Renal pelvis (tissue), 4 donors: ENCODE results near the gene MYO1D. TPM values are rescaled to one million over a fixed set of nuclear protein-coding genes. Genes with fewer than 3 reads are reported as not detected.

ENCODE experiments used
- DNase-seq: peaks from one replicate; pipeline ENCODE4 v3.0.0-alpha.2; 2013
- polyA plus RNA-seq, 3 donors: library from polyadenylated mRNA; unstranded; fragments of 120-200 nt; gene quantifications; one replicate each; pipeline ENCODE4 v1.2.1, GENCODE V29; 2013; ENCODE audit not compliant: insufficient read length in 3 of 3

MYO1D gene
- polyA plus RNA-seq, 3 donors, result 26.1 to 30.1 (median 27.8) TPM

DNA sequence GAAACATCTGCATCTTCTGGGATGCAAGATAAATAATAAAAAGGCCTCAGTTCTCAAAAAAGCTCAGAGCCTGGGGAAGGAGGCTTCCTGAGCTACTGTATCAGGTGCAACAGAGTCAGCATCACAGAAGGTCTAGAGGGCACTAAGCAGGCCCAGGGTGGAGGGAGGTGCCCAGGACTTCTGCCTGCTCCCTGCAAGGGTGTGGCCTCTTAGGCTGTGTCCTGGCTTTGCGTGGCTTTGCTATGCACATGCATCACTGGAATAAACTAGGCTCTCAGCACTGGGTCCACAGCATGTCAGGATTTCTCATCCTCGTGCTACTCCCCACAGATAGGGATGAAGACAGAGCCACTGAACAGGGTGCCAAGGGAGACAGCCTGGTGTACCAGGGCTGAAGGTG, 364.6 kb downstream of the MYO1D start:
- DNase-seq, result no peak

DNA sequence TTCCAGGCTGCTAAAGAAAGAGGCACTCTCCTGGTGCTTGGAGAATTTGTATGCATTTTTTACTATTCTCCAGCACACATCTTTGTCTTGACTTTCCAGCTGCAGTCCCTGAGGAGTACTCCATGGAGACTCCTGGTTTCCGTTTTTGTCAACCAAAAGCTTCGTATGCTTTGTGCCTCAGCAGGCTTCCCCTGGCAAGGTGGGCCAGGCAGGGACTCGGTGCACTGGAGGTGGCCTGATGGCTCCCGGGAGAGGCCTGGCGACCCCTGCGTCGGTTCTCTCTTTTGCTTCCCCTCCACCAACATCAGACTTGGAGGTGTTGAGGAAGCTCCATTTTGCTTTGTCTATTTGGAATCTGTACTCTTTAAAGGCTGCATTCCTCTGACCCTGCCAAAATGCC, 366.5 kb downstream of the MYO1D start:
- DNase-seq, result no peak

DNA sequence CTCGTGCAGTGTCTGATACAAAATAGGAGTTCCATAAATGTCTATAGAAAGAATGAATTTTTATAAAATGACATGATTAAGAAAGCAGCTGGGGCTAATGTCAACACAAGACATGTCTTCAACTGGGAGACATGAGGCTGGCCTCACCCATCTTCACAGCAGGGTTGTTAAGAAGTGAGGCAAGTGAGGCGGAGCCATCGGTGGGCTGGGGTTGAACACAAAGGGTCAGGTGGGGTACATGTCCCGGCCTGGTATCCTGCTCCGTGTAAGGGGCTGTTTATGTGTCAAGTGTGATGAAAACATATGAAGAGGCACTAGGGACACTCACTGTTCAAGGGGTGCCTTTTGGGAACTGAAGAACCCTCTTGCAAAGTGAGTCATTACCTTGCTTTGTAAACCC, 368.0 kb downstream of the MYO1D start:
- no peak for DNase-seq

DNA sequence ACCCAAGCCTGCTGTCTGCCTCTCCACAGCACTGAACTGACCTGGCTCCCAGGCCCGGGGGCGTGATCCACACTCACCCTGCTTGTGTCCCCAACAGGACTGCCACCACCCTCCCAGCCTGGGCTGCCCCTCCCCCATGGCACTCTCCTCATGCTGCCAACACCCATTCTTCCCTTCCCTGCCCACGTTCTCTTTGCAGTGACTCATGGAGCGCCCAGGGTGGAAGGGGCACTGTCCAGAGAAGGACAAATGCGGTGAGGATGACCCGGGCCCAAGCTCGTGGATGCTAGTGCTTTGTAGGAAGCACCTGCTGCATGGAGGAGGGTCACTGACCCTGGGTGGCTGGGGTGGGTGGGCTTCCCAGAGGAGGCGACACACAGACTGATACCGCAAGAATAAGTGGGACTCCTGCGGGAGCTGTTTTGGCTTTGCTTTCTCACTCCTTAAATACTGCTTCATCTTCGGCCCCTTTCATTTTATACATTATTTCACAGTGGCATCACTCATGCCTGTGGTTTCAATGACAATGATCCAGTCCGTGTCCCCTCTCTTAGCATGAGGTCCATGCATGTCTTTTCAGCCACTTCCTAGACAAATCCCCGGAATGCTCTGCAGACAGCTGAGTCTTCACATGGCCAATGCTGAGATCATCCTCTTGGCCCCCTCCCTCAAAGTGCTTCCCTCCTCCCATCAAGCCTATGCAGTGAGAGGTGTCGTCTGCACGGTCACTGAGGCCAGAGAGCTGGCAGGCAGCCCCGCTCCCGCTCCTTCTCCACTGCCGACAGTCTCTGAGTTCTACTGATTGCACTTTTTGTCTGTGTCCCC, 372.5 kb downstream of the MYO1D start:
- DNase-seq, result no peak

DNA sequence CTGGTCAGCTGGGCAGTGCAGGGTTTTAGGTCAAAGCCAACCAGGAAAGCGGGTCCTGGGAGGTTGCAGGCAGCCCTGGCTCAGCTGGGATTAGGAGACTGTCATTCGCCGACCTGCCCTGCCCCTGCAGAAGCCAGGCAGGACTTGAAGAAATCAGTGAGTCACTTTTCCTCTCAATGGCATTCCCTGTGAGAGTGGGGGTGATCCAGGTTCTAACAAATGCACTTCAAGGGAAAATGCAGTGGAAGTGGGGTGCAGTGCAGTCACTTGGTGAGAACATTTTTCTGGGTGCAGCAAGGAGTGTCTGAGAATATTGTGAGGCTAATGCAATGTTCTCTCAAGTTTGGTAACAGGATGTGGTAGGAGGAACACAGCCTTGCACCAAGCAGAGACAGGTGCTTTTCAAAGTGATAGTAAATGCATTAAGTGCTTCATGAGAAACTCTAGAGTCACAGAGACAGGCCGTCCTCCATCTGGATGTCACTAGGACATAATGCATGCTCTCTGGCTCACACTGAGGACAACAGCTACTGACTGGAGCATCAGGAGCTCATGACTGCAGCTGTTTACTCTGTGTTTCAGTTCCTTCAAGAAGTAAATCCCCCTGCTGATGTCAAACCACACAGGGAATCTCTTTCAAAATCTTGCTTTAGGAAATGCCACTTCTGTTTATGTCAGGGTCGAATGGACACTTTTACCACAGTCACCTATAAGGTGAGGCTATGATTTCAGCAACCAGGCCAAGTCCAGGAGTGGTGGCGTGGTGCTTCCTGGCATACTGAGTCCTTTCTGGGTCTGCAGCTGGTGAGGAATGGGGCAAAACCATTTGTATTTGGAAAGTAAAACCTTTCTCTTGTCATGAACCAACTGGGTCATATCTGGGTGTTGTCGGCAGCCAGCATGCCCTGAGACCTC, 373.4 kb downstream of the MYO1D start:
- DNase-seq, result no peak

DNA sequence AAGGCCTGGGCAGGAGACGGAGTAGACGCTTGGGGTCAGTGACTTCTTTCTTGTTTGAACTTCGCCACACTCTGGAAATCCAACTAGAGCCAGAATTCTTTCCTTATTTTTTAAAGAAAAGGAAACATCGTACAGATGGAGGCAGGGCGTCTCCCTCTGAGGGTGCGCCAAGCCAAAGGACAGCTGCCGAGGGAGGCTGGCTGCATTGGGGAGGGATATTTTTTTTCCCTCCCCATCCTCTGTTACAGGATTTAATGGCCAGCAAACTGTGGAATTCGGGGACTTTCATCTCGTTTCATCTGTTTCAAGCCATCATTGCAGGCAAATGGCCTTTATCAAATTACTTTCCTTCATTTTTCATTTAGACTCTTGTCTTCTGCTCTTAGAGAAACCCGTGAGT, 374.2 kb downstream of the MYO1D start:
- no peak for DNase-seq

DNA sequence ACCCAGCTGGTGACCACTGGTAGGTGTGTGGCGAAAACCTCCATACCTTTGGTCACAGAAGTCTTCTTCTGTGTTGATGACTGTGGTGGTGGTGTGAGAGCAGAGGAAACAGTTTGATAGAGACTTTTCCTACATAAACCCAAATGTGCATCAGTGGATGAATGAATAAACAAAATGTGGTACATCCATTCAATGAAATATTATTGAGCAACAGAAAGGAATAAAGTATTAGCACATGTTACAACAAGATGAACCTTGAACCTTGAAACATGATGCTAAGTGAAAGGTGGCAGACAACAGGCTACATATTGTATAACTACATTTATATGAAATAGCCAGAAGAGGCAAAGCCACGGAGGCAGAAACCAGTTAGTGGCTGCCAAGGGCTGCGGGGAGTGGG, 374.9 kb downstream of the MYO1D start:
- no peak for DNase-seq

DNA sequence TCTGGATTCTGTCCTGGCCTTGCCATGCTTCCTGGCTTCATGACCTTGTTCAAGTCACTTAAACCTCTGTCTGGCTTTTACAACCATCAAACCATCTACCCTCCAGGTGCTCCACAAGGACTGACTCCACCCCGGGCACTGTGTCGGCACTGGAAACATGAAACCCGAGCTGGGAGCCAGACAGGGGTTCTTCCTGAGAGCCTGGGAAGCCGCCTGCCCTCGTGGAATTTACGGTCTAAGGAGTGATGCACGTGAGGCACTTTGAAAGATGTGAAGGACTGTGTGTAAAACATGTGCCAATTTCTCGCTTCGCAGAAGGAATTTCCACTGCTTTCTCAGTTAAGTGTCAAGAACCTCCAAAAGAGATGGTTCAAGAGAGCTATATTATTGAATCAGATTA, 378.5 kb downstream of the MYO1D start:
- DNase-seq, result no peak

DNA sequence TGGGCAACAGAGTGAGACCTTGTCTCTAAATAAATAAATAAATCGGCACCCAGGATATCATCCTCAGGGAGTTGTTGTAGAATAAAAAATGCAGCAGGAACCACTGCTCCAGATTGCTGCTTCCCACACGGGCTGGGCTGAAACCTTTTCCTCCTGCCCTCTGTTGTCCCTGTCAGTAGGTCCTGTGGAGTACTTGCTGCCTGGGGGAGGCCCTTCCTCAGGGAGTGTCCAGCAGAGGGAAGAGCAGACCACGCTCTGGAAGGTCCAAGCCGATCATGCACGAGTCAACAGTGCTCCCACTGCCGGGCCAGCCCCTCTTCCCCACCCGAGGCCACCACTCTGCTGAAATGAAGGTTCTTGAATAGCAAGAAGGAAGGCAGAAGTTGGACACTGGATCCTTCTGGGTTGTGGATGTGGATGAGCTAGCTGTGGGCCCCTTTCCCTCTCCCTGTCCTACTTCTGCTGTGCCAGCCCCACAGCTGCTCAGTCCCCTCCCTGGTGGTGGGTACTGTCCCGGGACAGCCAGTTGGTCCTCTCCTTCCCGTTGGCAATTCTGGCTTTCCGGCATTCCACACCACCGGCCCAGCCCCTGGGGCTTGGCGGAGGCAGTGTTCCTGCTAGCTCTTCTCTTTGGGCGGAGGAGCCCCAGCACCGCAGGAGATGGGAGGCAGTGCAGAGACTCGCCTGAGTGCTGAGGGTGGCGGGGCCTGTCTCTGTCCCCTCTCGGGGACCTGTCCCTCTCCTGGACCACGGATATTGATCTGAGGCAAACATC, 379.3 kb downstream of the MYO1D start:
- no peak for DNase-seq

DNA sequence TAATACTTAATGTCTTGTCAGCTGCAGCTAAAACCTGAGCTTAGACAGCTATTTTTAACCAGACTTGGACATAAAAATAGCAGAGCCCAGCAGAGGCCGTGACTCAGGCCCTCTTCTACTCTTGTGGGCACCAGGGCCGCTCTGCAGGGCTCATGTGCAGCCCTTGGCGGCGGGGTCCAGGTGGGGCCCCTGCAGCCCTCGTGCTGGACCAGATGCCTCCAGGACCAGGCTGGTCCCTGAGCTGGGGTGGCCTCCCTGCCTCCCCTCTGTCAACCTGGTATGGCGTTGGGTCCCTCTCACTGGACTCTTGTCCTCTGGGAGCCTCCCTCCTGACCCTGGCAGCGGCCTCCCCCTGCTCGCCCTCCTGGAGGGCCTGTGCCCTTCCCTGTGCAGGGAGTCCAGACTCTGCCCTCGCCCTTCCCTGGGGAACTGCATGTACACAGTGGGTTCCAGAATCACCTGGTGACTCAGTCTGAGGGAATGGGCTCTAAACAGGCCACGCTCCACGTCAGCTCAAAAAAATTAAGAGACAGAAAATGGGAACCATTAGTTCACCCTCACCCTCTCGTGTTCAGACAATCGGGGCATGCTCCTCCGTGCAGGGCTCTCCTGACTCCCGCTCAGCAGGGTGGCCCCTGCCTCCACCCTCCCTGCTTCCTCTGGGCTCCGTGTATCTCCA, 380.4 kb downstream of the MYO1D start:
- no peak for DNase-seq

DNA sequence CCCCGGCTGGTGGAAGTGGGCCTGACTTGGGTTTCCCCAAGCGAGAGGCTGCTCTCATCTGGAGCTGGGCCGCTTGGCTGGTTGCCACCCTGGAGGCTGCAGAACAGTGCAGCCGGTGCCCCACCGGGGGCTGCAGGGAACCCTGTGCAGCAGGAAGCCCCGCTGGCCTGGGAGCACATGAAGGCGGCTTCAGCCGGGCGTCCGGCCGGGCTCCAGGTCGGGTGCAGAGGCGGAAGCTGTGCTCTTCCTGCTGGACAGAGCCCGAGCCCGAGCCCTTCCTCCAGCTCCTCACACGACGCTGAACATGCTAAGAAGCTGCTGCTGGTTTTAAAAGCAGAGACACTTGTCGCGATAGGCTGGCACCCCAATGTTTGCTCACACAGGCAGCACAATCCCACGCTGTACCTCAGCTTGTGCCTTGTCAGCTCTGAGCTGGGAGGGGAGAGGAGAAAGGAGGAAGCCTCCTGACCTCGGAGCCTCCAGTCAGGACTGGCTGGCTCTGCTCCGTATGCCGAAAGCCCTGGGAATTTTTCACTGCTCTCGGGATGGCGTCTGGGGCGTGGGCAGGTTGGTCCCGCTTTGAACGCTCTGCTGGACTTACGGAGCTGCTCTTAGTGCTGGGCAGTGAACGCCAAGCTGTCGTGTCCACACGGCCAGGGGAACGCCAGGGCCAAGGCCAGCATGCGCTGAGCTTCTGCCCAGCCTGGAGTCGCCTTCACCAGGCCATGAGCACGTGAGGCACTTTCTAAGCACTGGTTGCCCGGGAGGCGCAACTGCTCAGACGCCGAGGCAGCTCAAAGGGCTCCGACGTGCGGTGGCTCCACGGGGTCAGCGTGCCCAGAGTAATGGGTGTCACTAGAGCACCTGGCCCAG, 381.3 kb downstream of the MYO1D start:
- DNase-seq, result no peak

DNA sequence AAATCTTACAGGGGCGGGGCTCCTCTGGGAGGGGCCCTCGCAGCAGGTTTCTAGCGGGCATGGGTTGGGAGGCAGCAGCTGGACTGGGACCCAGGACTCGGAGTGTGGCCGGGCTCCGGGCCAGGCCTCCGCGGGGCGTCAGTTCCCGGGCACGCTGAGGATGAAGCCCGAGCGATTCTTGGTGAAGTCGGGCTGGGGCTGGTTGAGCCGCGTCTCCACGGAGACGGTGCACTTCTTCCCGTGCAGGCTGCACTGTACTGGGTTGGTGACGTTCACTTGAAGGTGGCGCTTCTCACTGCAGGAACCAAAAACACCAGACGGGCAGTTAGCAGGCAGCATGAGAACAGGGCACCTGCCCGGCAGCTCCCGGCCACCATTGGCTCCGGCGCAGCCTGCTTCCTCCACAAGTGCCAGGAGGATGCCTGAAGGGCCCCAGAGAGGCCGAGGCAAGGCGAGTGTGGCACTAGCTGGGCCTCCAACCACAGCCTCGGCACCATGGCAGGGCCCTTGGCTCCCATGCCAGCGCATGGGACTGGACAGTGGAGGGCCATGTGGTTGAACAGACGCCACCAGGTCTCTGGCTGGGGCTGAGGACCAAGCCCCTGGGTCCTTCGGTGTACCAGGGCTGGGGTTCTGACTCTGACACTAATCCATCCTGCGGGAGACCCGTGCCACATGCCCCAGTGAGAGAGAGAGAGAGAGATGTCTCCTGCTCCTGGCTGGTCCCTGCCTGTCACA, 382.1 kb downstream of the MYO1D start:
- DNase-seq, result no peak

DNA sequence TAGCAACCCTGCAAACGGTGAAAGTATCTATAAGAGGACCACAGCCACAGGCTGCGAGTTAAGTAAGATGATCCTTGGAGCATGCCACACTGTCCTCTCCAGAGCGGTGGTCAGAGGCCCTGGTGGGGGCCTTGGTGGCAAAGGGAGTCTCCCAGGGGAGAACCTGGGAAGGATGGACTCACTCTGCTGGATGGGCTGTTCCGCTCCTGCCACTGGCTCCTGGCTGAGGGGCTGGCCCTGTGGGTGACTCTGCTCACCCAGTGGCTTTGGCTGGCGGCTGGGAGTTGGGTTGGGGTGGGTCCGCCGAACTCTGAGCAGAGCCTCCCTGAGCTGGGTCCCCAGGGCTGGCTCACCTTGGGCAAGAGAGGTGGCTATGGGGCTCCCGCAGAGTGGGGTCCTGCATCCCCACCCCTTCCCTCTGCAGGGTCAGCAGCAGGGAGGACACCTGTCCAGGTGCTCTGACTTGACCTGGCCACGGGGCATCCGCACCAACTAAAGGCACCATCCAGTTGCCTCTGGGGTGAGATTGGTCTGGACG, 382.9 kb downstream of the MYO1D start:
- no peak for DNase-seq

DNA sequence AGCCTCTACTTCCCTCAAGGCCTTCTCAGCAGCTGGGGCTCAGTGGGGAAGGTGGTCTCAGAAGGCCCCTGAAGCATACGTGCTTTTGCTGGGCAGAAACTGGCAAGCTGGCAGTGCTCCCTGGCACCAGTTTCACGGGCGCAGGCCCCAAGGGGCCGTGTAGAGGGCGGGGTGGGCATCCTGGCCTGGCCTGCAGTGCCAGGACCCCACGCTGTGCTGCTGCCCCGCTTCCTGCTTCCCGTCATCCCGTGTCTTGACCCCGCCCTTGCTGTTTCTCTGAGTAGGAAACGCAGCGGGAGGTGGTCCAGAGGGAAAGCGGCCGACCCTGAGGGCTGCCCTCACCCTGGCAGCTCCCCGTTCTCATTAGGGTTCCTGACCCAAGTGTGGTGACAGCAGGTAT, 383.4 kb downstream of the MYO1D start:
- no peak for DNase-seq

DNA sequence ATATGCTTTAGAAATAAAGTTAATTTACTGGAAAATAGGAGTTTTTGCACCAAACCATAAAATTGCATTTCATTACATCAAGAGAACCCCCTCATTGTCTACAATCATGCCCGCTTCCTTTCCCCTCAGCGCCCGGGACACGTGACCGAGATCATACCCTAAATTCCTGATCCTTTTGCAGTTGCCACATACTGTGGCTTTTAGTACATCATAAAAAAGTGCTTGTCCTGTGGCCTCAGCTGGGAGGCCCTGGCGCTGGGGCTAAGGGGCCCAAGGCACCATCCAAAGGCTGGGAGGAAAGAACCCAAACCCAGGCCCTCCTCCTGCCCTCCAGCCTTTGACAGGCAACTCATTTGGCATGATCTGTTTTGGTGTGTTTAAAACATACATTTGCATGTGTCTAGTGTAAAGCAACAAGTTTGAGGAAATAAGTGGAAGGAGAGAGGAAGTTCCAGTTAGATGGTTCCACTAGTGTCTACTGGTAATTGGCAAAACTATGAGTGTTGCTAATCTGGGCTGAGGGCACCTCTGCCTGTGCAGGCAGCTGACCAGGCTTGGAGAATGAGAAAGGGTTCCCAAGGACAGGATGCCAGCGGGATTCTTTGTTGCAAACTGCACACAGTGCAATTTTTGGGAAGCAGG, 384.2 kb downstream of the MYO1D start:
- no peak for DNase-seq

DNA sequence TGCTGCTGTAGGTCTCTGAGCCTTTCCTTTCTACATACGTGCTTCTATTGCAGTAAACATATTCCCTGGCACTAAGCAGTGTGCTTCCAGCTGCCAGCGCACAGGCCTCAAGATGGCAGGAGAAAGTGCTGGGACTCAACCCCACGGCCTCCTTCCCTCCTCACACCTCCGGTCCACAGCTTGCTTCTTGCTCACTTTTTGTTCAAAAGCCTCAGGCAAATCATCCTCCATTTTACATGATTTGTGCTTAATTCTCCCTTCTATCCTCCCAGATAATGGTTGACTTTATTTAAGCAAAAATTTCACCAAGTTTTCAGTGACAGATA, 384.7 kb downstream of the MYO1D start:
- DNase-seq, result no peak

DNA sequence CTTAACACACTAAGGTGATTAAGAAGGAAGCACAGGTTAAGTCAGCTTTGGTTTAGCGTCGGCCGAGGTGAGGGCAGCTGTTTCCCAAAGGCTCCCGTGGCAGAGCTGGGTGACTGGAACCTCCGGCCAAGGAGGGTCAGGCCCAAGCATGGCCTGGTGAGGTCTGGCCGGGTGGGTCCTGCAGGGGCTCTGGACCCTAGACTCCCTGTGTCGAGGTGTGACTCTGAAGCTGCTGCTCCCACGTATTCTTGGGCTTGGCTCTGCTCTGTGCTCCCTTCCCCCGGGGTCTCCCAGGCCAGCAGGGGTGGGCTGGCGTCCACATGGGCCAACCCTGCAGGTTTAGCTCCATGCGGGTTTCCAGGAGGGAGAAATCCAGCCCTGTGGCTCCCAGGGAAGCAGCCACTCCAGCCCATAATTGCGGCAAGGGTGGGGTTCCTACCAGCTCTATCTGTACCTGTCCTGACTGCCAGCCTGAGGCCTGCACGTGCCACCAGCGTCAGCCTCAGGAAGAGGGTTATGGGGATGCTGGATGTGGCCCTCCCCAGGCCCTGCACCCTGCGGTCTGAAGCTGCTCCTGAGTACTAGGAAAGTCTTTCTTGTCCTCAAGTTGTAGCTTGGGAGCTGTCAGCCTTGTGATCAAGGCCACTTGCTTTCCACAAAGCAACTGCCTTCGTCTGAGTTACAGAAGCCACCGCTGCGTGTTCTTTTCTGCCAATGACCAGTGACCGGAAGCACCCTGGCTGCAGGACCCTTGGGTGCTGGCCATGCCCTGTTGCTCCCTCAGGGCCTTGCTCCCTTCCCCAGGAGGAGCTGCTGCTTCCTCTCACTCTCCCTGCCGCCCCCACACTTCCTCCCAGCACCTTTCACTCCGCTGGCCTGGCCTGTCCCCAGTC, 385.3 kb downstream of the MYO1D start:
- DNase-seq, result no peak

DNA sequence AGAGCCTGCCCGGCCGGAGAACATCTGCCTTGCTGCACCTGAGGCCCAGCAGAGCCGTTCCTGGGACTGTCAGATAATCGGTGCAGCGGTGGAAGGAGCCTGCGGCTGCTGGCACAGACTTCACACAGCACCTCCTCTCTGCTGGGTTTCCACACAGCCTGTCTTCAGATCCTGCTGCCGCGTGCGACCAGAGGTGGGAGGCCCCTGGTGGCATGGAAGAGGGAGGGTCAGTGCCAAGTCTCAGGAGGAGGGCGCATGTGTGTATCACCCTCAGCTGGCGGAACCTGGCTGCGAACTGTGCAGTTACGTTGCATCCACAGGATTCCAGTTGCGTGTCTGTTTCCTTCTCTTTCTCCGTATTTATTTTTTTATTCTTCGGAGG, 386.8 kb downstream of the MYO1D start:
- DNase-seq, result no peak
